HG03039 (cell line): ENCODE data around the gene SNX20.

ENCODE experiments used
- ATAC-seq: cut with Tn5 transposase; IDR thresholded peaks from one replicate; pipeline ENCODE4 v1.9.1; 2021; ENCODE audit warnings: mild to moderate bottlenecking, moderate library complexity; ENCODE audit not compliant: unreplicated experiment

SNX20 gene, protein sequence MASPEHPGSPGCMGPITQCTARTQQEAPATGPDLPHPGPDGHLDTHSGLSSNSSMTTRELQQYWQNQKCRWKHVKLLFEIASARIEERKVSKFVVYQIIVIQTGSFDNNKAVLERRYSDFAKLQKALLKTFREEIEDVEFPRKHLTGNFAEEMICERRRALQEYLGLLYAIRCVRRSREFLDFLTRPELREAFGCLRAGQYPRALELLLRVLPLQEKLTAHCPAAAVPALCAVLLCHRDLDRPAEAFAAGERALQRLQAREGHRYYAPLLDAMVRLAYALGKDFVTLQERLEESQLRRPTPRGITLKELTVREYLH

DNA sequence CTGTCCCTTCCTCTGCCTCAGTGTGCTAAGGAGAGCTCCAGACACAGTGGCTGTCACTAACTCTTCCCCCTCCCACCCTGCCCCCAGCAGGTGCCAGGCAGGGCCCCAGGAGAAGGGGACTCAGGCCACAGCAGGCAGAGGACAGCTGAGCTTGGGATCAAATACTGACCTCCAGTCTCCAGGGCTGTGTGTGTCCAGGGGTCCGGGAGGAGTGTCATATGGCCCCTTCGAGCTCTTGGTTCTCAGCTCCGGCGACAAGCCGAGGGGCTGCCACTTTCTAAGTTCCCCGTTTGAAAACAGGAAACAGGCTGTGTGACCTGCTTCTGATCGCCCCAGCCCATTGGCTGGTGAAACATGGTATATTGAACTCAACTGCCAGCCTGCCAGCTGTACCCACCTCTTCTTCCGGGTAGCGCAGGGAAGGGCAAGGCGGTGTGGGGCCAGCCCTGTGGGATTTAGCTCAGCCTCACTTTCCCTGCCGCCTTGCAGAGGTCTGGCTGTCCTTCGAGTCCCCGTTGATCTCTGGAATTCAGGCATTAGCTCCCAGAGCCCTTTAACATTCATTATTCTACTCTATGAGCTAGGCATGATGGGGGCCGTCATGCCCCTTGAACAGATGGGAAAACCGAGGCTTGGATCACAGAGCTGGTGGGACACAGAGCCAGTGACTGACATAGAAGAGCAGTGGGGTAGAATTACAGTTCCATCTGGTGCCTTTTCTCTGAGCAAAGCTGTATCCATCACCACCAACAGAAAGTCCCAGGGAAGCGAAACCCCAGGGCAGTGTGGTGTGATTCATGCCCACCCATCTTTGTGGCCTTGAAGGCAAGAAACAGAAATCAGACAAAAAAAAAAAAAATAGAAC is at the start of gene SNX20:
TSS of gene SNX20 (minus strand) at position 292 of the 865 bp plus-strand sequence. CDS start 3,786 bp downstream, outside the sequence.
- ATAC-seq, result peak; percentile 38

- ATAC-seq, result no peak
Measured at GRCh38 chr16:50724306-50724705, 43.2 kb upstream of the SNX20 start.

- no peak for ATAC-seq
Measured at GRCh38 chr16:50722960-50723359, 41.8 kb upstream of the SNX20 start.

GRCh38 chr16:50722405-50722737 is 41.3 kb upstream of the SNX20 start:
- ATAC-seq, result no peak

DNA sequence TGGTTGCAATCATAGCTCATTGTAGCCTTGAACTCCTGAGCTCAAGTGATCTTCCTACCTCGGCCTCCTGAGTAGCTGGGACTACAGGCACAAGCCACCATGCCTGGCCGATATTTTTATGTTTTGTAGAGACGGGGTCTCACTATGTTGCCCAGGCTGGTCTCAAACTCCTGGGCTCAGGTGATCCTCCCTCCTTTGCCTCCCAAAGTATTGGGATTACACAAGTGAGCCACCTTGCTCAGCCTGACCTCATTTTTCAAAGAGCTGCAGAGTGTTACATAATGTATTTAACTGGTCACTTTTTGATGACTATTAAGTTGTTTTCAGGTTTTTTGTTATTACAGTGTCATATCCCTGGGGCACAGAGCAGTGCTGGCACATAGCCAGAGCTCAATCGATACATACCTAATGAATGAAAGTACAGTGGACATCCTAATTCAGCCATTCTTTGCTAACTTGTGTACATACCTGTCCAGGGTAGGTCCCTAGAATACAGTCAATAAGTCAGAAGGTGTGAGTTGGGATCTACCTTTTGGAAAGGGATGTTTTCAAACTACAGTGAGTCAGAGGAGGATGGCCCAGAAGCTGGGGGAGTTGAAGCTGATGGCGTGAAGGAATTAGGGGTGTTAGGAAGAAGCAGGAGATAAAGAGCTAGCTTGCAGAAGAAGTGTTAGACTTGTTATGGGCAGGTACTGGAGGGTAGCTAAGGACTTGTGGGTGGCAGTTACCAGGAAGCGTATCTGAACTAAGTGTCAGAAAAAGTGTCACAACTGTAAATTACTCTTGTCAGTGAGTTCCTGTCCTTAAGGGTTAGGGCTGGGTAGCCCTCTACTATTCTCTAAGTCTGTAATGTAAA is 40.7 kb upstream of the SNX20 start:
- ATAC-seq, result no peak

DNA sequence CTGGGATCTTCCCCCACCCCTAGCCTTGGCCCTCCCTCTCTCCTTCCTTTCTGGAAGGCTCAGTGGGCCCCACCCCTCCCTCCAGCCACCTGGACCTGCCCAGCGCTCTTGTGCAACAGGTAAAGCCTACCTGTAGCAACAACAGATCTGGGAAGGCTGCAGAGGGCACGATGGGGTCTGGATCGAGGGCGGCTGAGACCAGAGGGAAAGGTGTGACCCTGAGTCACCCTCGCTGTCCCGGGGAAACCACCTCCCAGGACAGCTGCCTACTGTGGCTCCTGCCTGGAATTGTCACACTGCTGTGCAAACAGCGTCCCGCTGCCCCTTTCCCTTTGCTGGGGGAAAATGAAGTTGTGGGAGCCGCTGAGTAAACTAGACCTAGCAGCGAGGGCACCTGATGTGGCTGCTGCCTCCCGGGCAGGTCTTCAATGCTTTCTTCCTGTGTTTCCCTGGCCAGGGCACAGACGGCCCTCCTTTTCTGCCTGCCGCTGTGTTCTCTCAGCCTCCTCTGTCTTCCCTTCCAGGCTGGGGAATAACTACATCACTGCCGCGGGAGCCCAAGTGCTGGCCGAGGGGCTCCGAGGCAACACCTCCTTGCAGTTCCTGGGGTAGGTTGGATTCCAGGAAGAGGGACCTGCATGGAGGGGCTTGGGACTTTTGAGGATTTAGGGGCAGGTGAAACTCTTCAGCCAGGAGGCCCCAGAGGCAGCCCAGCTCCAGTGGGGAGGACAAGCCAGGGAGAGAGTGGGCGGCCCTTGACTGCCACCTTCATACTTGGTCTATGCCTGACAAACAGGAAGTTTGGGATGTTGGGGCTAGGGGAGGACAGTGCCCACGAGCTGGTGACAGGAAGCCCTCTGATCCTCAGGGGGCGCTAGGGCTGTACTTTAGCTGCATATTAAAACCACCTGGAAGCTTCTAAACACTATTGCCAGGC is 38.6 kb upstream of the SNX20 start:
- no peak for ATAC-seq

- ATAC-seq, result no peak
Measured at GRCh38 chr16:50718761-50719400, 37.8 kb upstream of the SNX20 start.

GRCh38 chr16:50718061-50718760 is 37.1 kb upstream of the SNX20 start:
- no peak for ATAC-seq

DNA sequence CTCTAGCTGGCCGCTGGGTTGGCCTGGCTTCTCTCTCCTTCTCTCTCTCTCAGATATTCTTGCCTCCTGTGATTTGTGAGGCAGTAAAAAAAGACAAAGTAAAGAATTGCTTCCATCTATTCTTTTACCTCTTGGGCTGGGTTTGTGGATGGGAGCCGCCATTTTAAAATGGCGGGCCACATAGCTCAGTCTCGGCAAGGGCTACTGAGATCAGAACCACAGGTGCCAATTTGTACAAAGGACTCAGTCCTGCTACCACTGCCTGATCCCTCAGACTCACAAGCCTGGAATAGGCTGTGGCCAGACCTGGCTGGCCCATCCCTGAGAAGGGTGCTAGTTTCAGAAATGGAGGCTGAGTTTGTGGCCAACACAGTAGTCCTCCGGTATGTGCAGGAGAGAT is 36.4 kb upstream of the SNX20 start:
- no peak for ATAC-seq

- ATAC-seq, result no peak
Measured at GRCh38 chr16:50717091-50717490, 36.0 kb upstream of the SNX20 start.

DNA sequence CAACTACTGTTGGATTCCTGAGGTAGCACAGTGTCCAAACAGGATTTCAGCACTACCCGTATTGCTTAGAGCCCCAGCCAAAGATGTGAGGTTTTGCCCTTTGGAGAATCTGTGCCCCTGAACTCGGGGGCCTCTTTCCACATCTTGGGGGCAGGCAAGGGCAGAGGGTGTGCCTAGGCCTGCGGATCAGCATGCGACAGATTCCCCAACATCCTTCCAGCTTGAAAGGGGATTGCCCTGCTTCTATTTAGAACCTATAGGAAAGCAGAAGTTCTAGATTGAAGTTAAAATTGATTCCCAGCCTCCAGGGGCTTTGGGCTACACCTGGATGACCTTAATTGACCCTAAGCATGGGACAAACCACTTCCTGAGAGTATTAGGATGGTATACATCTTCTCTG is 31.8 kb upstream of the SNX20 start:
- ATAC-seq, result no peak

GRCh38 chr16:50712560-50712898 is 31.4 kb upstream of the SNX20 start:
- ATAC-seq, result no peak

DNA sequence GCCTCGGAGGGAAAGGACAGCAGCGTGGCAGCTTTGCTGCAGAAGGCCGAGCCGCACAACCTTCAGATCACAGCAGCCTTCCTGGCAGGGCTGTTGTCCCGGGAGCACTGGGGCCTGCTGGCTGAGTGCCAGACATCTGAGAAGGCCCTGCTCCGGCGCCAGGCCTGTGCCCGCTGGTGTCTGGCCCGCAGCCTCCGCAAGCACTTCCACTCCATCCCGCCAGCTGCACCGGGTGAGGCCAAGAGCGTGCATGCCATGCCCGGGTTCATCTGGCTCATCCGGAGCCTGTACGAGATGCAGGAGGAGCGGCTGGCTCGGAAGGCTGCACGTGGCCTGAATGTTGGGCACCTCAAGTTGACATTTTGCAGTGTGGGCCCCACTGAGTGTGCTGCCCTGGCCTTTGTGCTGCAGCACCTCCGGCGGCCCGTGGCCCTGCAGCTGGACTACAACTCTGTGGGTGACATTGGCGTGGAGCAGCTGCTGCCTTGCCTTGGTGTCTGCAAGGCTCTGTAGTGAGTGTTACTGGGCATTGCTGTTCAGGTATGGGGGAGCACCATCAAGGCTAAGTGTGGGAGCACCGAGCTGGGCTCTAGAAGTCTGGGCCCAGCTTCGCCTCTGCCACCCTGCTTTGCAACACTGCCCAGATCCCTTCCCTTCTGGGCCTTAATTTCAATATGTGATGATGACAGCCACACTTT is 30.9 kb upstream of the SNX20 start:
- no peak for ATAC-seq

DNA sequence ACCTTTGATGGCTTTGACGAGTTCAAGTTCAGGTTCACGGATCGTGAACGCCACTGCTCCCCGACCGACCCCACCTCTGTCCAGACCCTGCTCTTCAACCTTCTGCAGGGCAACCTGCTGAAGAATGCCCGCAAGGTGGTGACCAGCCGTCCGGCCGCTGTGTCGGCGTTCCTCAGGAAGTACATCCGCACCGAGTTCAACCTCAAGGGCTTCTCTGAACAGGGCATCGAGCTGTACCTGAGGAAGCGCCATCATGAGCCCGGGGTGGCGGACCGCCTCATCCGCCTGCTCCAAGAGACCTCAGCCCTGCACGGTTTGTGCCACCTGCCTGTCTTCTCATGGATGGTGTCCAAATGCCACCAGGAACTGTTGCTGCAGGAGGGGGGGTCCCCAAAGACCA is 29.9 kb upstream of the SNX20 start:
- no peak for ATAC-seq

DNA sequence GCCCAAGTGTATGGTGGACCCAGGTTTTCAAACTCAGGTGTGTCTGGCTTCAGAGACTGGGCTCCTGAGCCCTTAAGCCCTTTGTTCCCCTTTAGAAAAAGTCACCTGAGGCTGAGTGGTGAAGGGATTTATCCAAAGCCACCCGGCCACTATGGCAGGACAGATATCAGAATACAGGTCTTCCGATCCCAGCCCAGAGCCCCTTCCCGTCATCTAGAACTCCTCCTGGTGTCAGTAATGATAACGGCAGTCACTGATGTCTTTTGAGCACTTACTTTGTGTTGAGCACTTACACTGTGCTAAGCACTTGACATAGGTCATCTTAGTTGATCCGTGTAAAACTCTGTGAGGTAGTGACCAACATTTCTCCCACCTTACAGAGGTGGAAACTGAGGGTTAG is 28.9 kb upstream of the SNX20 start:
- no peak for ATAC-seq

- ATAC-seq, result no peak
Measured at GRCh38 chr16:50709061-50709684, 28.1 kb upstream of the SNX20 start.

DNA sequence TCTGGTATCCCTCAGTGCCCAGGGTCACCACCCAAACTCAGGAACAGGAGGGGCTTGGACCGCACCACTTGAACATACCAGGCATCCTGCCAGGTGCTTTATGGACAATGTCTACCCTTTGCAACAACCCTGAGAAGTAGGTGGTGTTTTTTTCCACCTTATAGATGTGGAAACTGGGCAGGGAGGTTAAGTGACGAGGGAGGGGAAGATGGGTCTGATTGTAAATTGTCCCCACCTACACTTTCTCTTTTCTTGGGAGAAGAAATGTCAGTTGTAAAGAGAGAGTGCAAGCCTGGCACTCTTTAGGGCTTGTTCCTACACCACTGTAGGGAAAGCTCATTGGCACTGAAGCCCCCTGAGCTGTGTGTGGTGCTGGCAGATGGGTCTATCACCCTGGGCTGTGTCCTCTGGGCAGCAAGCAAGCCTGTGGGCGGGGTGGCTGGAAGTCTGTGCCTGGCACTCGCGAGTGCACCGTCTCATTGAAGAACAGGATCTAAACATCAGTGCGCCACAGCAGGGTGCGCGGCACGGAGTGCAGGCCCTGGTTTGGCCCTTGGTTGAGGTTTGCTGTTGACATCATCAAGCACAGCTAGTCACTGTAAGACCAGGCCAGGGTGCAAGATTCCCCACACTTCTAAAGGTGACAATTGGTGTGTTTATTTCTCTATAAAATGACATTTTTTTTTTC is 27.4 kb upstream of the SNX20 start:
- no peak for ATAC-seq

- no peak for ATAC-seq
Measured at GRCh38 chr16:50706250-50706649, 25.1 kb upstream of the SNX20 start.
